ENCODE data around the gene TMEM8B. TPM values are rescaled to one million over a fixed set of nuclear protein-coding genes. Genes with fewer than 3 reads are reported as not detected.
A peak's percentile ranks its signal among the peaks of the same experiment; 100 is the strongest.

TMEM8B gene
- total RNA-seq, 2 experiments from 2014 or later, result 6.2 to 6.6 TPM

GRCh38 chr9:35905051-35905781 lies 76.2 kb downstream of the TMEM8B start:
- Mint-ChIP-seq H3K4me1 (ENCODE audit: low read depth) (peaks cover 44% of the 10 kb centered on the region), H3K27me3 (ENCODE audit: low read depth) (no peaks in the 10 kb centered on the region), H3K4me3 (no peak overlapping the region), H3K36me3 (ENCODE audit: low read depth) (no peaks in the 10 kb centered on the region), H3K9me3 (no peaks in the 10 kb centered on the region), H3K27ac (no peak overlapping the region)
- CTCF ChIA-PET, result interaction anchor here (1.1 to 6.2 kb wide), 5 partner anchors 9 to 118 kb away, joined by 3 to 167 read pairs (median 13); no protein-coding TSS in a partner anchor
- DNase-seq, result no peak
- intact Hi-C loops (cut with micrococcal nuclease), result no loop called here

GRCh38 chr9:35905912-35906679 lies 77.1 kb downstream of the TMEM8B start, which contains the start of gene HRCT1:
HRCT1 (plus strand) TSS chr9:35906202; CDS start chr9:35906288, 86 bp downstream.
- intact Hi-C loops (cut with micrococcal nuclease), result no loop called here
- DNase-seq, result no peak
- Mint-ChIP-seq H3K9me3 (no peaks in the 10 kb centered on the region), H3K4me3 (no peak within 1 kb of the TSS), H3K36me3 (ENCODE audit: low read depth) (no peaks in the 10 kb centered on the region), H3K27ac (no peak within 1 kb of the TSS), H3K4me1 (ENCODE audit: low read depth) (peaks cover 53% of the 10 kb centered on the region), H3K27me3 (ENCODE audit: low read depth) (no peaks in the 10 kb centered on the region)
- CTCF ChIA-PET, result interaction anchor here (1.1 to 6.2 kb wide), 4 partner anchors 10 to 117 kb away, joined by 3 to 167 read pairs (median 17); no protein-coding TSS in a partner anchor

GRCh38 chr9:35906923-35907699 lies 78.1 kb downstream of the TMEM8B start:
- Mint-ChIP-seq H3K9me3 (no peaks in the 10 kb centered on the region), H3K27ac (no peak overlapping the region), H3K27me3 (ENCODE audit: low read depth) (no peaks in the 10 kb centered on the region), H3K36me3 (ENCODE audit: low read depth) (no peaks in the 10 kb centered on the region), H3K4me3 (no peak overlapping the region), H3K4me1 (ENCODE audit: low read depth) (peaks cover 62% of the 10 kb centered on the region)
- CTCF ChIA-PET, result interaction anchor here (2.4 kb wide), 1 partner anchor 38 kb away, joined by 10 read pairs; no protein-coding TSS in a partner anchor
- DNase-seq, result no peak
- intact Hi-C loops (cut with micrococcal nuclease), result no loop called here

- DNase-seq, result peak; percentile 33
- CTCF ChIA-PET, result interaction anchor here (0.6 to 2.4 kb wide), 2 partner anchors 37 to 296 kb away, joined by 3 to 10 read pairs; no protein-coding TSS in a partner anchor
- Mint-ChIP-seq H3K4me3 (no peak overlapping the region), H3K36me3 (ENCODE audit: low read depth) (no peaks in the 10 kb centered on the region), H3K27ac (no peak overlapping the region), H3K9me3 (no peaks in the 10 kb centered on the region), H3K27me3 (ENCODE audit: low read depth) (no peaks in the 10 kb centered on the region), H3K4me1 (ENCODE audit: low read depth) (peaks cover 65% of the 10 kb centered on the region)
- intact Hi-C loops (cut with micrococcal nuclease), result no loop called here
These were observed 78.9 kb downstream of the TMEM8B start for GRCh38 chr9:35907711-35908503.

- CTCF ChIA-PET, result interaction anchor here (0.6 to 2.4 kb wide), 2 partner anchors 36 to 296 kb away, joined by 3 to 10 read pairs; no protein-coding TSS in a partner anchor
- no peaks in the 10 kb centered on the region for H3K27me3 Mint-ChIP-seq (ENCODE audit: low read depth)
- no peak overlapping the region for H3K4me3 Mint-ChIP-seq
- H3K4me1 Mint-ChIP-seq (ENCODE audit: low read depth), result peaks cover 62% of the 10 kb centered on the region
- no peaks in the 10 kb centered on the region for H3K9me3 Mint-ChIP-seq
- H3K36me3 Mint-ChIP-seq (ENCODE audit: low read depth), result no peaks in the 10 kb centered on the region
- DNase-seq, result no peak
- no peak overlapping the region for H3K27ac Mint-ChIP-seq
- intact Hi-C loops (cut with micrococcal nuclease), result no loop called here
These were observed 79.6 kb downstream of the TMEM8B start for GRCh38 chr9:35908504-35909125.

- H3K36me3 Mint-ChIP-seq (ENCODE audit: low read depth), result no peaks in the 10 kb centered on the region
- no peak within 1 kb of the TSS for H3K27ac Mint-ChIP-seq
- no peaks in the 10 kb centered on the region for H3K9me3 Mint-ChIP-seq
- CTCF ChIA-PET, result interaction anchor here (2.4 kb wide), 1 partner anchor 36 kb away, joined by 10 read pairs; no protein-coding TSS in a partner anchor
- no peak for DNase-seq
- H3K4me1 Mint-ChIP-seq (ENCODE audit: low read depth), result peaks cover 62% of the 10 kb centered on the region
- intact Hi-C loops (cut with micrococcal nuclease), result no loop called here
- no peaks in the 10 kb centered on the region for H3K27me3 Mint-ChIP-seq (ENCODE audit: low read depth)
- H3K4me3 Mint-ChIP-seq, result no peak within 1 kb of the TSS
These were observed 80.2 kb downstream of the TMEM8B start, which contains the start of gene SPAAR for GRCh38 chr9:35909274-35909673. SPAAR (plus strand) TSS chr9:35909490; CDS start chr9:35910464, 974 bp downstream.

GRCh38 chr9:35909687-35910612 lies 80.9 kb downstream of the TMEM8B start:
- H3K4me1 Mint-ChIP-seq (ENCODE audit: low read depth), result peaks cover 62% of the 10 kb centered on the region
- intact Hi-C loops (cut with micrococcal nuclease), result loop anchor here (5.0 kb wide), 1 partner anchor 97 kb away; no protein-coding TSS in a partner anchor
- H3K9me3 Mint-ChIP-seq, result no peaks in the 10 kb centered on the region
- H3K27me3 Mint-ChIP-seq (ENCODE audit: low read depth), result no peaks in the 10 kb centered on the region
- H3K4me3 Mint-ChIP-seq, result no peak overlapping the region
- no peak overlapping the region for H3K27ac Mint-ChIP-seq
- H3K36me3 Mint-ChIP-seq (ENCODE audit: low read depth), result no peaks in the 10 kb centered on the region
- CTCF ChIA-PET, result interaction anchor here (0.6 to 3.1 kb wide), 3 partner anchors 35 to 52 kb away, joined by 3 to 23 read pairs (median 10); no protein-coding TSS in a partner anchor
- DNase-seq, result no peak

GRCh38 chr9:35910613-35911359 lies 81.8 kb downstream of the TMEM8B start:
- H3K27me3 Mint-ChIP-seq (ENCODE audit: low read depth), result no peaks in the 10 kb centered on the region
- DNase-seq, result peak; percentile 69
- no peaks in the 10 kb centered on the region for H3K9me3 Mint-ChIP-seq
- H3K4me3 Mint-ChIP-seq, result no peak overlapping the region
- H3K27ac Mint-ChIP-seq, result peak overlapping the region; percentile 27
- CTCF ChIA-PET, result interaction anchor here (0.6 to 3.1 kb wide), 6 partner anchors 7 to 54 kb away, joined by 3 to 23 read pairs (median 4); no protein-coding TSS in a partner anchor
- intact Hi-C loops (cut with micrococcal nuclease), result loop anchor here (5.0 kb wide), 1 partner anchor 97 kb away; no protein-coding TSS in a partner anchor
- no peaks in the 10 kb centered on the region for H3K36me3 Mint-ChIP-seq (ENCODE audit: low read depth)
- H3K4me1 Mint-ChIP-seq (ENCODE audit: low read depth), result peaks cover 59% of the 10 kb centered on the region

- peaks cover 54% of the 10 kb centered on the region for H3K4me1 Mint-ChIP-seq (ENCODE audit: low read depth)
- H3K27ac Mint-ChIP-seq, result no peak overlapping the region
These were observed 82.7 kb downstream of the TMEM8B start for GRCh38 chr9:35911690-35912089.

More at GRCh38 chr9:35911690-35912089, 82.7 kb downstream of the TMEM8B start:
- no peaks in the 10 kb centered on the region for H3K36me3 Mint-ChIP-seq (ENCODE audit: low read depth)
- no peaks in the 10 kb centered on the region for H3K9me3 Mint-ChIP-seq
- no peak for DNase-seq
- no peak overlapping the region for H3K4me3 Mint-ChIP-seq
- H3K27me3 Mint-ChIP-seq (ENCODE audit: low read depth), result no peaks in the 10 kb centered on the region
- CTCF ChIA-PET, result interaction anchor here (0.5 to 3.1 kb wide), 6 partner anchors 8 to 55 kb away, joined by 3 to 23 read pairs (median 4); no protein-coding TSS in a partner anchor
- intact Hi-C loops (cut with micrococcal nuclease), result loop anchor here (5.0 kb wide), 1 partner anchor 96 kb away; no protein-coding TSS in a partner anchor
